Subcutaneous abdominal adipose tissue (tissue), 5 donors: ENCODE measurements around the gene LETMD1.
A peak's percentile ranks its signal among the peaks of the same experiment; 100 is the strongest.

Experiments used
- H3K27ac ChIP-seq: one replicate; pipeline ENCODE4 v1.7.0; 2013; ENCODE audit warnings: low read depth, mild to moderate bottlenecking, inconsistent platforms, low read length, moderate library complexity
- H3K27me3 ChIP-seq, 5 donors: one replicate each; pipeline ENCODE4 v1.7.0; 2013; ENCODE audit warnings: low read length in 5 of 5, inconsistent platforms in 1 of 5; ENCODE audit not compliant: control insufficient read depth in 5 of 5, insufficient read depth in 4 of 5
- H3K36me3 ChIP-seq, 5 donors: one replicate each; pipeline ENCODE4 v1.7.0; 2013; ENCODE audit warnings: low read length in 5 of 5; ENCODE audit not compliant: control insufficient read depth in 5 of 5, insufficient read depth in 5 of 5
- H3K4me1 ChIP-seq, 5 donors: one replicate each; pipeline ENCODE4 v1.7.0; 2013; ENCODE audit warnings: low read length in 5 of 5, mild to moderate bottlenecking in 3 of 5, moderate library complexity in 1 of 5; ENCODE audit not compliant: control insufficient read depth in 5 of 5, insufficient read depth in 5 of 5
- H3K4me3 ChIP-seq, 5 donors: one replicate each; pipeline ENCODE4 v1.7.0; 2013; ENCODE audit warnings: low read length in 5 of 5, low read depth in 1 of 5
- H3K9ac ChIP-seq, 5 donors: one replicate each; pipeline ENCODE4 v1.7.0; 2013; ENCODE audit warnings: low read length in 5 of 5, mild to moderate bottlenecking in 4 of 5, moderate library complexity in 3 of 5
- H3K9me3 ChIP-seq, 5 donors: one replicate each; pipeline ENCODE4 v1.7.0; 2013; ENCODE audit warnings: low read length in 5 of 5; ENCODE audit not compliant: control insufficient read depth in 5 of 5
- donor health status: healthy.
- donor health status: healthy.
- donor health status: healthy.
- donor health status: healthy.
- donor health status: healthy.

LETMD1 gene

DNA sequence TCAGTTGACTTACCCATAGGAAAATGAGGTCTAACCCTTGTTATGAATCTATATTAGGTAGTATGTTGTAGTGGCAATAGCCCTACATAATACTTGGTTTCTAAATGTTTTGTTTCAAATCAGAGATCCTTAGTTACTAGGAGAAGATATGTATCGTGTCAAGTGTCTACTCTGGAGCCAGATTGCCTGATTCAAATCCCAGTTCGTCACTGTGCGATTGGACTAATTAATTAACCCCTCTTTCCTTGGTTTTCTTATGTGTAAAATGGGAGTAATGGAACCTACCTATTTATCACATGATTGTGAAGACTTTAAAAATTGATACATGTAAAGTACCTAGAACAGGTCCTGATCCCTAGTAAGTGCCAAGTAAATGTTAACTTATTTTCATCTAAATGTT lies 1.4 kb downstream of the LETMD1 start:
- no peaks in the 10 kb centered on the region for H3K27me3 ChIP-seq
- H3K27ac ChIP-seq = peak overlapping the region; percentile 95
- H3K4me3 ChIP-seq = peak overlapping the region in 4 of 5 donors; percentile 25 to 94 (median 86)
- H3K36me3 ChIP-seq = peaks cover 8 to 32% (median 22%) of the 10 kb centered on the region in 5 donors
- H3K9me3 ChIP-seq = no peaks in the 10 kb centered on the region
- peak overlapping the region in 3 of 5 donors; percentile 12 to 89 (median 83) for H3K9ac ChIP-seq
- H3K4me1 ChIP-seq = peaks cover 7 to 24% (median 22%) of the 10 kb centered on the region in 5 donors

- H3K9ac ChIP-seq = no peak overlapping the region
- peaks cover 17 to 54% (median 40%) of the 10 kb centered on the region in 5 donors for H3K36me3 ChIP-seq
- no peaks in the 10 kb centered on the region for H3K27me3 ChIP-seq
- no peaks in the 10 kb centered on the region for H3K9me3 ChIP-seq
- H3K4me1 ChIP-seq = peaks cover 7 to 24% (median 22%) of the 10 kb centered on the region in 5 donors
- H3K4me3 ChIP-seq = no peak overlapping the region
- no peak overlapping the region for H3K27ac ChIP-seq
These were observed 3.7 kb downstream of the LETMD1 start for GRCh38 chr12:51051787-51052186.

DNA sequence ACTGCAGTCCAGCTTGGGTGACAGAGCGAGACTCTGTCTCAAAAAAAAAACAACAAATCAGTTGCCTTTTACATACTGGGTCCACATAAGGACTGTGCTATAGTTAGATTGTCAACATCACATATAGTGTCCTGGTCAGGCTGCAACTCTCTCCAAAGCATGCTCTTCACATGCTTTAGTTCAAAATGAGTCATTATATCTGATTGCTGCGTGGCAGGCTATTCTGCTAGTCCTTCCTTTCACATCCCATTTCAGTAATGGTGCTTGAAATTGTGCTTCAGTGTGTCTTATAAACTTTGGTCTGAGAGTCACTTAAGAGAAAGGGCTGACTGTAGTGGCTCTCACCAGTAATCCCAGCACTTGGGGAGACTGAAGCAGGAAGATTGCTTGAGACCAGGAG lies 6.9 kb downstream of the LETMD1 start:
- Histone ChIP-seq H3K27ac (no peak overlapping the region), H3K36me3 (peaks cover 21 to 81% (median 63%) of the 10 kb centered on the region in 5 donors), H3K27me3 (no peaks in the 10 kb centered on the region), H3K4me3 (no peak overlapping the region), H3K9ac (no peak overlapping the region), H3K9me3 (no peaks in the 10 kb centered on the region), H3K4me1 (peaks cover 0 to 5% (median 0%) of the 10 kb centered on the region in 5 donors)

- no peak overlapping the region for H3K27ac ChIP-seq
- H3K4me1 ChIP-seq = peaks cover 0 to 5% (median 0%) of the 10 kb centered on the region in 5 donors
- H3K9ac ChIP-seq = no peak overlapping the region
- peaks cover 22 to 86% (median 68%) of the 10 kb centered on the region in 5 donors for H3K36me3 ChIP-seq
- no peaks in the 10 kb centered on the region for H3K9me3 ChIP-seq
- H3K27me3 ChIP-seq = no peaks in the 10 kb centered on the region
- H3K4me3 ChIP-seq = no peak overlapping the region
These were observed 8.1 kb downstream of the LETMD1 start for GRCh38 chr12:51056242-51056641.

GRCh38 chr12:51059086-51059485 lies 11.0 kb downstream of the LETMD1 start:
- H3K27ac ChIP-seq = no peak overlapping the region
- H3K27me3 ChIP-seq = no peaks in the 10 kb centered on the region
- H3K36me3 ChIP-seq = peaks cover 24 to 91% (median 70%) of the 10 kb centered on the region in 5 donors
- peak overlapping the region in 1 of 5 donors; percentile 10 for H3K9ac ChIP-seq
- H3K4me1 ChIP-seq = peaks cover 0 to 9% (median 0%) of the 10 kb centered on the region in 5 donors
- no peak overlapping the region for H3K4me3 ChIP-seq
- no peaks in the 10 kb centered on the region for H3K9me3 ChIP-seq

- H3K9me3 ChIP-seq = no peaks in the 10 kb centered on the region
- no peak overlapping the region for H3K4me3 ChIP-seq
- H3K36me3 ChIP-seq = peaks cover 22 to 96% (median 80%) of the 10 kb centered on the region in 5 donors
- no peaks in the 10 kb centered on the region for H3K27me3 ChIP-seq
- H3K27ac ChIP-seq = peak overlapping the region; percentile 6
- H3K4me1 ChIP-seq = peaks cover 0 to 9% (median 0%) of the 10 kb centered on the region in 5 donors
- H3K9ac ChIP-seq = no peak overlapping the region
These were observed 14.7 kb downstream of the LETMD1 start for GRCh38 chr12:51062631-51063397.

- no peaks in the 10 kb centered on the region for H3K27me3 ChIP-seq
- no peak overlapping the region for H3K27ac ChIP-seq
- H3K36me3 ChIP-seq = peaks cover 18 to 82% (median 69%) of the 10 kb centered on the region in 5 donors
- H3K4me3 ChIP-seq = no peak overlapping the region
- no peak overlapping the region for H3K9ac ChIP-seq
- no peaks in the 10 kb centered on the region for H3K9me3 ChIP-seq
- peaks cover 0 to 11% (median 4%) of the 10 kb centered on the region in 5 donors for H3K4me1 ChIP-seq
These were observed 17.4 kb downstream of the LETMD1 start for GRCh38 chr12:51065530-51065929.

- H3K36me3 ChIP-seq = peaks cover 18 to 82% (median 75%) of the 10 kb centered on the region in 5 donors
- peaks cover 0 to 11% (median 4%) of the 10 kb centered on the region in 5 donors for H3K4me1 ChIP-seq
- no peak overlapping the region for H3K9ac ChIP-seq
- H3K27ac ChIP-seq = no peak overlapping the region
- H3K27me3 ChIP-seq = no peaks in the 10 kb centered on the region
- H3K9me3 ChIP-seq = no peaks in the 10 kb centered on the region
- H3K4me3 ChIP-seq = no peak overlapping the region
These were observed 19.1 kb downstream of the LETMD1 start for GRCh38 chr12:51067229-51067628.

DNA sequence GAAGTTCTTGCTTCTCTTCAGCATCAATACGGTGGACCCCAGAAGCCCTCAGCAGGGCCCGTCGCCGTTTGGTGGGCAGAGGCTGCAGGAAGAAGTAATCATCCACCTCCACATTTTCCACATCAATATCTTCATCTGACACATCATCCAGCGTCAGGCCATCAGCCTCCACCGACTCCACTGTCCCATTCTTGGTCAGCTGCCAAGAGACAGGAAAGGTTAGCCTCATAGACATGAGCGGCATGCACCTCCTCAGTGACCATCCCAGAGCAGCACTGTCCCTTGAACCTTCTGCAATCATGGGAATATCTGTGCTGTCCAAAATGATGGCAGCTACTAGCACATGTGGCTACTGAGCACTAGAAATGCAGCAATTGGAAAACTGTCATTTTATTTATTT lies 19.6 kb downstream of the LETMD1 start:
- Histone ChIP-seq H3K27me3 (no peaks in the 10 kb centered on the region), H3K4me1 (peaks cover 0 to 8% (median 4%) of the 10 kb centered on the region in 5 donors), H3K9me3 (no peaks in the 10 kb centered on the region), H3K27ac (no peak overlapping the region), H3K9ac (no peak overlapping the region), H3K4me3 (no peak overlapping the region), H3K36me3 (peaks cover 15 to 84% (median 73%) of the 10 kb centered on the region in 5 donors)

GRCh38 chr12:51070004-51070403 lies 21.9 kb downstream of the LETMD1 start:
- no peaks in the 10 kb centered on the region for H3K27me3 ChIP-seq
- no peak overlapping the region for H3K9ac ChIP-seq
- H3K36me3 ChIP-seq = peaks cover 8 to 73% (median 62%) of the 10 kb centered on the region in 5 donors
- no peak overlapping the region for H3K4me3 ChIP-seq
- H3K9me3 ChIP-seq = no peaks in the 10 kb centered on the region
- no peak overlapping the region for H3K27ac ChIP-seq
- H3K4me1 ChIP-seq = peaks cover 0 to 6% (median 5%) of the 10 kb centered on the region in 5 donors
